Lung microvascular endothelial cell (primary cell): ENCODE results near the gene NCCRP1. TPM values are rescaled to one million over a fixed set of nuclear protein-coding genes. Genes with fewer than 3 reads are reported as not detected.

ENCODE experiments used
- DNase-seq, 2 donors: peaks; one replicate each; pipeline versions ENCODE4 v3.0.0 to v3.0.0-alpha.2; 2010; ENCODE audit warnings: low read depth in 2 of 2
- total RNA-seq: library from RNA; depleted of rRNA; stranded (reverse); fragments of >200 nt; gene quantifications from 2 replicates; pipeline ENCODE4 v1.2.1, GENCODE V29; 2014

NCCRP1 gene
- total RNA-seq, 1 donor from 2014 or later, result not detected

DNA sequence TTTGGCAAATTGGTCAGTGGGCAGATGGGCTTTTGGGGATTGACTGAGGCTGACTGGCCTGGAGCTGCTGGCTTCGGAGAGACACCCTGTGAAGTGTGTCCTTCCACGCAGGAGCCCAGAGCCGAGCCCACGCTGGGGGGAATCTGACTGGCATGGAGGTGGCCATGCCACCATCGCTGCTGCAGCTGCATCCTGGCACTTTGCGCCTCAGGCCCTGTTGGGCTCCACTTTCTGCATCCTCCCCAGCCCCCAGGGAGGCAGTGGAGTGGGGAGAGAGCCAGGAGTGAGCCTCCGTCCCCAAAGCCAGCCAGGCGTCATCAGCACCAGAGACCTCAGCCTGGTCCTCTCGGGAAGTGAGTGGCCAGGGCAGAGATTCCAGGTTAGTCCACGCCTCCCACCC lies 17.0 kb upstream of the NCCRP1 start:
- DNase-seq, result no peak

DNA sequence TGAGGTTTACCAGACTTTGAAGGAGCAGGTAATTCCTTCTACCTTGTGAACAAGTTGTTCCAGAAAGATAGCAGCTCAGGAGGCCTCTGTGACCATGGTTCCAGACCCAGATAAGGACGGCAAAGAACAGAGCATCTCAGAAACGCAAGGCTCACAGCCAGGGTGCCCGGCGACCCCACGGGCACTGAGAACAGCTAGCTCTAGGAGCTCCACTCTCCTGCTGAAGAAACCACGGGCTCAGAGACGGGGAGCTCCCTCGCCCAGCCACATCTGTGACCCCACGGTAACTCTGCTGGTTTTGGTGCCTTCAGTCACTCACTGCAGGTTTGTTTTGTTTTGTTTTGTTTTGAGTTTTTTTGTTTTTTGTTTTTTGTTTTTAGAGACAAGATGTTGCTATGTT lies 16.0 kb upstream of the NCCRP1 start:
- DNase-seq, result no peak

DNA sequence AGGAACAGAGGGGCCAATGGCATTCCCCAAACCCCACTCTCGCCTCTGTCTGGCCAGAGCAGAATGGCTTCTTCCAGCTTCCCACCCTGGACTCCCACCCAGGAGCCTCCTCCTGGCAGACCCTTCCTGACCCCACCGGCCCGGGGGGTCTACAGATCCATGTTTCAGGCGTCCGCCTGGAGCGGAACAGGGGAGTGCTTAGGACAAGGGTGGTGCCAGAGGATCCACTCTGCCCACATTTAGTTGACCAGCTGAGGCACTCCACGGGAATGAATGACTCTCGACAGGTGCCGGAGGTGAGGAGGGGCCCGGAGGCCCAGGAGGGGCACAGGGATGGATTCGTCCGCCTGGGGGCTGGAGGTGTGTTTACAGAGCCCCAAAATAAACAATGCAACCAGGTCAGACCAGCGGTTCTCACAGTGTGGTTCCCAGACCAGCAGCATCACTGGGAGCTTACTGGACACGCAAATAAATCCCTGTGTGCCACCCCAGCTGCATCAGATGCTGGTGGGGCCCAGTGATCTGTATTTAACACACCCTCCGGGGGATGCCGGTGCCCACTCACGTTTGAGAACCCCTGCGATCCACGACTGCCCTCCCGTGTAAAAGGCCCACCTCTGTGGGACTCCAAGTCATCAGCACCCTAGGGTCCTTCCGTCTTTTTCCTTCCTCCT lies 15.1 kb upstream of the NCCRP1 start:
- no peak for DNase-seq

DNA sequence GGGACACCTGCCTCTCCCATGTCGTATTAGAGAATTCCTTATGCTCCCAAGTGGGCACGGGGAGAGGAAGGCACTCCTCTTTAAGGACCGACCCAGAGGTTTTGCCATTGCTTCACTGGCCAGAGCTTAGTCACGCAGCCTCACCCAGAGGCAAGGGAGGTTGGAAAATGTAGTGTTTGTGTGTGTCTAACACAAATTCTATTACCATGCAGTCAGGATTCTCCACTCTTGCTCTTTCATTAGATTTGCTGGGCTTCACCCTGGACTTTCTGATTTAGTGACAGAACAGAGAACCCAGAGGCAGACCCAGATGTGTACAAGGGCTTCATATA lies 14.6 kb upstream of the NCCRP1 start:
- no peak for DNase-seq

DNA sequence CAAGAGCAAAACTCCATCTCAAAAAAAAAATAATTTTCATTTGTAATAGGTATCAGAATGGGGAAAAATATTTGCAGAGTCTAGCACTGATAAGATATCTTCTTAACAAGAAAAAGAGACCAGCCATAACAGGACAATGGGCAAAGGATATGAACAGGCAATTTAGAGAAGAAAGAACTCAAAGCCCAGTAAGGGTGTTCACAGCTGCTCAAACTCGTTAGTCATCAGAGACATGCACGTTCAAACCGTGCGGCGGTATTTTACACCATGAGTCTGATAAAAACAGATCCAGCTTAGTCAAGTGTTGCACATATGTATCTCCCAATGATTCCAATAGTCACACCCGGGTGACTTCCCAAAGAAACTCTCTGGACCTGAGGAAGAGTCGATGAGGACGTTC lies 13.7 kb upstream of the NCCRP1 start:
- no peak for DNase-seq

DNA sequence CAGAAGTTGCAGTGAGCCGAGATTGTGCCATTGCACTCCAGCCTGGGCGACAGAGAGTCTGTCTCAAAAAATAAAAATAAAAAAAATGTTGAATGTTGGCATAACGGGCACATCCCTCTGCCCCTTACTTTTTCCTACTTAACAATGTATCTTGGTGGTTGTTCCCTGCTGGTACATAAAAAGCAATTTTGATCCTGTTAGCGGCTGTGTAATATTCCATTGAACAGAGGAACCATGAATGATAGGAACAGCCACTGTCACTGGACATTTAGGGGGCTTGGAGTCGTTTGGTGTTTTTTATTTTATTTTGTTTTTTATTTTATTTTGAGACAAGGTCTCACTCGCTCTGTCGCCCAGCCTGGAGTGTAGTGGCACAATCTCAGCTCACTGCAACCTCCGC lies 10.4 kb upstream of the NCCRP1 start:
- no peak for DNase-seq

DNA sequence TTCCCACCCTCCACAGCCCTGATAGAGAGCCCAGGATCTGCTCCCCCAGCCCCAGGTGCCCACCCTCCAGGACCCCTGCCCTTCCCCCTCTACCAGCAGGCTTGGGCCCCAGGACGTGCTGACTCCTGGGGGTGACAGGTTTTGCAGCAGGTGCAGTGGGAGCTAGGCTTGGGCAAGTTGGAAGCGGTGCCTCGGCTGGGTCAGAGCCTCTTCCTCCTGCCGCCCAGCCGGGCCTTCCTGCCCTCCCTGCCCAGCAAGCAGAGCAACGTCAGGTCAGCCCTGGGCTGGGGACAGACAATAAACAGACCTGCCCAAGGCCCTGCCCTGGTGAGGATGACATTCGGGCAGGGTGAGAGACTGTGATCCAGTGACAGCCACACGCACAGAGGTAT lies 9.2 kb upstream of the NCCRP1 start:
- no peak for DNase-seq

DNA sequence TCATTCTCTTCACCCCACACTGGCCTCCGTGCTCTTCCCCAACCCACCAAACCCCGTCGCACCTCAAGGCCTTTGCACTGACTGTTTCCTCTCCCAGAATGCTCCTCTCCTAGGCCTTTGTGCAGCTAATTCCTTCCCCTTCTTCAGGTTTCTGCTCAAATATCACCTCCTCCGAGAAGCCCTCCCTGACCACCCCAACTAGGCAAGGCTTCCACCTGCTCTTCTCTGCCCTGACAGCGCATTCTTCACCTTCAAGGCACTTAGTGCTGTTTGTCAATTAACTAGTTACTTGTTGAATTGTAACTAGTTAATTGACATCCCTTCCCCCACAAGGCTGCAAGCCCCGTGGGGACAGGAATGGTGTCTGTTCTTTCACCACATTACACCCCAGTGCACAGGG lies 7.8 kb upstream of the NCCRP1 start:
- DNase-seq, result no peak

DNA sequence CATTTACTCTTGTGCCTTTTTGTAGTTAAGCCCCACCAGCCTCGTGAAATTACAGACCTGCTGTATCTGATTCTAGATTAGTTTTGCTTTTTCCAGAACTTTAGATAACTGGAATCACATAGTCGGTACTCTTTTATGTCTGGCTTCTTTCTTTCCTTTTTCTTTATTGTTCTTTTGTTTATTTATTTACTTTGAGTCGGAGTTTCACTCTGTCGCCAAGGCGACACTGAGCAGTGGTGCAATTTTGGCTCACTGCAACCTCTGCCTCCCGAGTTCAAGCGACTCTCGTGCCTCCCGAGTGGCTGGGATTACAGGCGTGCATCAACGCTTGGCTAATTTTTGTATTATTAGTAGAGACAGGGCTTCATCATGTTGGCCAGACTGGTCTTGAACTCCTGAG lies 6.0 kb upstream of the NCCRP1 start:
- no peak for DNase-seq

DNA sequence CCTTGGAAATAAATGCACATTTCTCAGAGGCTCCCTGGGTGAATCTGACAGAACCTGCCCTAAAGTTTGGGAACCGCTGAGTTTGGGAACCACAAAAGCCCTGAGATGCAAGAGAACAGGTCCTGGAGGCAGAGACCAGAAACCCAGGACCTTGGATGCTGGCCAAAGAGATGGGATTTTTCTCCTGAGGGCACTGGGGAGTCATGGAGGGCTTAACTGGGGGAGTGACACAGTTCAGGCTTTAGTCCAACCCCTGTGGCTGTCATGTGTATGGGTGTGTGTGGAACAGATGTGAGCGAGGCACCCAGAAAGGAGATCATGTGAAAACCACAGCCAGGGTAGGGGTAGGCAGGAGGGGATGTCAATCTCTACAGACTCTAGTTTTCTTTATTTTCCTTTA lies 3.9 kb upstream of the NCCRP1 start:
- no peak for DNase-seq

DNA sequence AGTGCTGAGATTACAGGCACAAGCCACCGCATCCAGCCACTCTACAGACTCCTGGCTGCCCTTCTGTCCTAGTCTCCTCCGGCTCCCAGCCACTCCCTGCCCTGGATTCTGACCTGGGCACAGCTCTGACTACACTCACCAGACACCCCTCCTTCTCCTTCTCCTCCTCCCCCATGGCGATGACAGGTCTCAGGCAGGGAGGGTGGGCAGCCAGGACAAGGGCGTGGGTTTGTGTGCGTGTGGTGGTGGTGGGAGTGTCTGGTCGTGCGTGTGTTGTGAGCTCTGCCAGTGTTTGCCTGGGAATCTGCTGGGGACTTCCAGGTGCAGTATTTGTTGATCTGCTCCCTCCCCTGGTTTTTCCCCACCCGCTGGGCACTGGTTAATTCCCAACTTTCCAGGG lies 3.0 kb upstream of the NCCRP1 start:
- peak in 1 of 2 donors; percentile 14 for DNase-seq

DNA sequence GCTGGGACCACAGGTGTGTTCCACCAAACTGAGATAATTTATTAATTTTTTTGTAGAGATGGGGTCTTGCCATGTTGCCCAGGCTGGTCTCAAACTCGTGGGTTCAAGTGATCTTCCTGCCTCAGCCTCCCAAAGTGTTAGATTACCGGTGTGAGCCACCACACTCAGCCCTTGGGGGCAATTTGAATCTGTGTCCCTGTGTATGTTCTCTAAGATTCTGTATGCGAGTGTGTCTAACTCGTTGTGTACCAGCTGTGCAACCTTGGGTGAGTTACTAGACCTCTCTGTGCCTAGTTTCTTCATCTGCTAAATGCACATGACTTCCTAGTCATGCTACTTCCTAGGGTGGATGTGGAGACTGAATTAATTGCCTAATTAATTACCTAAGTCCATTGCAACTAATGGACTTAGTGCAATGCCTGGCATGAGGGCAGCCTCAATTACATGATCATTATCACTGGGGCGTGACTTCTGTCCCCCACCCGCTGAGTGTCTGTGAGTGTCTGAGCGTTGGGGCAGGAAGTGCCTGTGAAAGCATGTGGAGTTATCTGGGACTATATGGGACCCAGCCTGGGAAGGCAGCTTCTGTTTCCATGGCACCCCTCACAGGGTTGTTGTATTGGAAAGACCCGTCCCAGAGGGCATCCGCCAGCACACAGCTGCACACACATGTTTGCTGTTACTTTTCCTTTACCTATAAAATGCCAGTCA lies 1.8 kb upstream of the NCCRP1 start:
- DNase-seq, result peak in 1 of 2 donors; percentile 84

DNA sequence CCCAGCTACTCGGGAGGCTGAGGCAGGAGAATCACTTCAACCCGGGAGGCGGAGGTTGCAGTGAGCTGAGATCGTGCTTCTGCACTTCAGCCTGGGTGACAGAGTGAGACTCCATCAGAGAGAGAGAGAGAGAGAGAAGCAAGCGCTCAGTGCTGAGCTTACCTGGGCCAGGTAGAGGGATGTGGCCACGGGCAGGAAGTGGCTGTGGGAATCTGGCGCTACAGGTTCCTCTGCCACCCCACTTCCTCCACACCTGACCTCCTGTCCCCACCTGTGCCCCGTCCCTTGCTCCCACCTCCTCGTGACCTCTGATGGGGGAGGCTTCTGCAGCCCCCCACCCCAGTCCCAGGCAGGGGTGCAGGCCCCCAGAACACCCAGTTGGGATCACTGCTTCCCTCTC lies 1.0 kb upstream of the NCCRP1 start:
- DNase-seq, result no peak

DNA sequence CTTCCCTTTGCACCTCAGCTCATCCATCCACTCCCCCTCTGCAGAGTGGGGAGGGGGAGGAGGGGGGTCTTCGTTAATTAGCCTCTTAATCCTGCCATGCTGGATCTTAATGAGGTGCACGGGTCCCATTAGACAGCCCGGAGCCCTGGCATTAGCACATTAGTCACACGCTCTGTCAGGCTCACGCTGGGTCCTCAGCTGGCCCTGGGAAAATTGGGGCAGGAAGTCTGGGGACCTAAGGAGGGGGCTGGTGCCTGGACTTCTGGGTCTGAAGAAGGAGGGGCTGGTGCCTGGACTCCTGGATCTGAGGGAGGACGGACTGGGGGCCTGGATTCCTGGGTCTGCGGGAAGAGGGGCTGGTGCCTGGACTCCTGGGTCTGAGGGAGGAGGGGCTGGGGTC lies 444 bp upstream of the NCCRP1 start:
- no peak for DNase-seq

DNA sequence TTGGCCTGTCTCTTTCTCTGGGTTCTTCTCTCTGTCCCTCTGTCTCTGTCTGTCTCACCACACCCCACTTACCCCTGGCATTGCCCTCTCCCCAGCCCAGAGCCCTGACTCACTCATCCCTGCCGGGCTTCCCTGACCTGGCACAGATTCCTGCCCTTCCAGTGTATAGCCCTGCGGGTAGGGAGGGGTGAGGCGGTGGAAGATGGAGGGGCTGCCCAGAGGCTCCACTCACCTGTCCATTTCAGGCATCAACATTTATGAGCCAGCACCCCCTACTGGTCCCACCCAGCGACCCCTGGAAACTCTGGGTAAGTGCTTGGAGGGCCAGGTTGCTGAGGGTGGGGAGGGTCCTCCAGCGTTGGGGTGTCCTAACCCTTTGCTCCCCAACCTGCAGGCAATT lies 1.0 kb downstream of the NCCRP1 start:
- DNase-seq, result no peak

DNA sequence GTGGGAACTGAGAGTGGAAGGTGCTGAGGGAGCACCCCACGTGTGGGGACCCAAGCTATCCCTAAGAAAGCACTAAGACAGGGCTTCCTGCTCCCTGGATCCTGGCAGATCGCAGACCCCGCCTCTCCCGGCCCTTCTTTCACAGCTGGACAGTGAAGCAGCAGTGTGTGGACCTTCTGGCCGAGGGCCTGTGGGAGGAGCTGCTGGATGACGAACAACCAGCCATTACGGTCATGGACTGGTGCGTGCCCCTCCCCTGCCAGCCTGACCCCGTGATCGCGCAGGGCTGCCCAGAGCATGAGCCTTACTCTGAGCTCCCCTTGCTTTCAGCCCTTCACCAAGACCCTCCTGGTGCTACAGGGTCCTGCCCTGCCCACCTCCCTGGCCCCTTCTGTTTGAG lies 2.3 kb downstream of the NCCRP1 start:
- peak; percentile 31 to 37 for DNase-seq

DNA sequence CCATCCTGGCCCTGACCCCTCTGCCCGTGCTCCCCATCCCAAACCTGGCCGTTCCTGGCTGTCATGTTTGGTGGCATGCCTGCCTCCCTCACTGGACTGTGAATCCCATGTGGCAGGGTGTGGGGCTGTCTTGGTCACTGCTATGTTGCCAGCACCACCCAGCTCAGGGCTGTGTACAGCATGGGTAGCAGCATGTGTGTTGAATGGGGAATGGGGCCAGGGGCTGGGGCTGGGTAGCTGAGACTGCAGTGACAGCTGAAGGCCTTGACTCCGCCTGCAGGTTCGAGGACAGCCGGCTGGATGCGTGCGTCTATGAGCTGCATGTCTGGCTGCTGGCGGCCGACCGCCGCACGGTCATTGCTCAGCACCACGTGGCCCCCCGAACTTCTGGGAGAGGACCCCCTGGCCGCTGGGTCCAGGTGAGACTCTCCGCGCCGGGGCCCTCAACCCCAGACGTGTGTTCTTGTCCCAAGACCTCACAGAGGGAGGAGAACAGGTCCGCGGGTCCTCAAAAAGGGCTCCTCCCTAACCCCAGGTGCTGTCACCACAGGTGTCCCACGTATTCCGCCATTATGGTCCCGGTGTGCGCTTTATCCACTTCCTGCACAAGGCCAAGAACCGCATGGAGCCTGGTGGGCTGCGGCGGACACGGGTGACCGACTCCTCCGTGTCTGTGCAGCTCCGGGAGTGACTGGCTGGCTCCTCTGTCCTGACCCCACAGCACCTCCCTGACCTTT lies 3.5 kb downstream of the NCCRP1 start:
- no peak for DNase-seq

DNA sequence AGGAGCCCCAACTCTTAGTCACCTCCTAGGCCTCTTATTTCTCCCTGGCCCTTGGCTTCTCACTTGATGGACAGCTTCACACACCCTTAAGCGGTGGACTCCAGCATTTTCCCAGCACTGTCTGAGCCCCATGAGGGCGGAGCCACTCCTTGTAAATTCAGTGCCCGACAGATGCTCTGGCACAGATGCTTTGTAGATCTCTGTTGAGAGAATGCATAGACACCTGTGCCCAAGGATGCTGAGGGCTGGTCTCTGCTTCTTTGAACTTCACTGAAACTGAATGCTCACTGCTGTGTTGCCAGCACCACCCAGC lies 4.0 kb downstream of the NCCRP1 start:
- no peak for DNase-seq

DNA sequence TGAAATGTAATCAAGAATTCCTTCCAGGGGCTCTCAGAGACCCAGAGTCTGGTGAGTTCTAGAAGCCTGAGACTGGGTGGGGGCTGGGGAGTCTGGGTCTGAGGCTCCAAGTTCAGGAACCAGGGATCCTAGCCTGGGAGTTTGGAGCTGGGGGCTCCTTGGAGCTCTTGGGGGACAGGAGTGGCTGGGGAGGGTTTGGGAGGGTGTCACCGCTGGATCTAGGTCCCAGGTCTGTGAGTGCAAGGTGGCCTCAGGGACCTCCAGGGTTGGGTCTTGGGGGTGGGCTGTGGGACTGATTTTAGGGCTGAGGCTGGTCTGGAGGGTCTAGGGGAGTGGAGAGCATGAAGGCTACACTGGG lies 6.2 kb downstream of the NCCRP1 start:
- DNase-seq, result no peak

DNA sequence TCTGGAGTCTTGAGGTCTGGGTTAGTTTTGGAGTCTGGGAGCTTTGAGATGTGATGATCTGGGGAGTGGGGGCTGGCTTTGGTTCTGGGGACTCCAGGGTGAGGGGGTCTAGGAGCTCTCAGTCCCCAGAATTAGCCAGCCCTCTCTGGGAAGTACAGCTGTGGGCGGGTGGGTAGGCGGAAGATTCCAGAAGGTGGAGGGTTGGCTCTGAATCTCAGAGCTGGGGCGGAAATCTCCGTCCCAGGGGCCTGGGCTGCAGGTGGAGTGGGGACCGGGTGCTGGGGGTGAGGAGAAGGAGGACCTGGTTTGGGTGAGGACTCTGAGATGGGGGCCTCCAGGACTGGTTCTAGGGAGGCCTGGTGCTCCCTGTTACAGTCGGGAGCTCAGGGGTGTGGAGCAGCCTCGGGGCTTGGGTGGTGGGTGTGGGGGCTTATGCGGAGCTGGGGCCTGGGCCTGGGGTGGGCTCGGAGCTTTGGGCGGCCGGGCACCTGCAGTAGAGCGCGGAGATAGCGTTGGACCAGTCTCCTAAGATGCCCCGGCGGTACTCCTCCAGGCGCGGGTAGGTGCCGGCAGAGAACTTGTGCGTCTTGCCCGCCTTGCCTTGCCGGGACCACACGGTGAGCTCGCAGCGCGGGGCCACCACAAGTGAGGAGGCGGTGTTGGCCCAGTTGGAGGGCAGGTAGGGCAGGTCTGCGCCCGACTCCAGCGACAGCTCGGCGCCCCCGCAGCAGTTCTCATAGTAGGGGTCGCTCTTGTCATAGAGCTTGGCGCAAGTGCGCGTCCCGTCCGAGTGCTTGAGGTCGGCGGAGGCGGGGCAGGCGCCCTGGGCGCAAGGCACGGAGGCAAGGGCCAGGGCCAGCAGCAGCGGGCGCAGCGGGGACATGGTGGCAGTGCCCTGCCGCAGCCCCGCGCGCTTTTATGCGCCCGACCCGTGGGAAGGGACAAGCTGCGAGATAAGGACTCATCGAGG lies 6.9 kb downstream of the NCCRP1 start, which contains the start of gene SYCN:
Gene SYCN (minus strand): TSS at position 892 of the 970 bp plus-strand sequence. CDS start 9 bp downstream, at position 883.
- no peak for DNase-seq

DNA sequence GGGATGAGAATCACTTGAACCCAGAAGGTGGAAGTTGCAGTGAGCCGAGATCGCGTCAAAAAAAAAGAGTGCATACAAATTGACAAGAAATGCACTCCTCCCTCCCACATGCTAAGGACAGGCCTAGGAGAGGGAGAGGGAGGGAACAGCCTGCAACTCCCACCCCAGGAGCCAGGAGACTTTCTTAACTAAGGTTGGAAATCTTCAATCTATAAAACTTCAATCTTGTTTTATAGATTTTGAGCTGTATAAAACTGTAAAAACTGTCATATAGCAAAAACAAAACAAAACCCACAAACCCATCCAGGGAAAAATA lies 8.6 kb downstream of the NCCRP1 start:
- DNase-seq, result no peak

DNA sequence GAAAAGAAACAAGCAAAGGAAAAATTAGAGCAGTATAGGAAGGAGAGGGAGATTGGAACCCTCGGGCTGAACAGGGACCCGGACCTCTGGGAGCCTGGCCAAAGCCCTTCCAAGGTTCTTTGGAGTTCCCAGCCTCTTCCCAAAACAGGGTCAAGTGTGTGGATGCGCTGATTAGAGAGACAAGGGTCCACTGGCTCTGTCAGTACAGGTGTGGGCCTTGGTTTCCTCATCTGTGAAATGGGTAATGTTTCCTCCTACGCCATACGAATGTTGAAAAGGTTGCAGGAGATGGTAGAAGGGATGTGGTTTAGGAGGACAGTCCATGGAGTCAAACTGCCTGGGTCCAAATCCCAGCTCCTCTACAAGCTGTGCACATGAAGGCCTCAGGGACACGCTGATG lies 9.4 kb downstream of the NCCRP1 start:
- no peak for DNase-seq
